Left hindlimb (tissue), 1 donor: ENCODE results near the gene DIP2A.

Source experiments
- DNase-seq: peaks from one replicate; pipeline ENCODE4 v3.0.0-alpha.2; 2018

The DIP2A gene

DNA sequence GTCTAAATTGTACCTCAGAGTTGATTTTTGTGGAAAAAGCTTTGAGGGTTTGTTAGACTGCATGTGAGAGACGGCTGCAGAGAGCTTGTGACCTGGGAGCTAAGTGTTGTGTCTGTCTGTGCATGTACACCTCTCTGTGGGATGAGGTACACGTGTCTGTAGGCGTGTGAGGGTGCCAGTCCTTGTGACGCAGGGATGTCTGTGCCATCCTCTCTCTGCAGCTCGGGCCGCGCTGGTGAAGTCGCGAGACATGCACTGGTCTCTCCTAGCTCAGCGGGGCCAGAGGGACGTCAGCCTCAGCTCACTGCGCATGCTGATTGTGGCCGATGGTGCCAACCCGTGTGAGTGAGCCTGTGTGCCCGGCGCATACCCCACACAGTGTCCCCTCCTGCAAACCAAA, 79.6 kb downstream of the DIP2A start:
- no peak for DNase-seq

DNA sequence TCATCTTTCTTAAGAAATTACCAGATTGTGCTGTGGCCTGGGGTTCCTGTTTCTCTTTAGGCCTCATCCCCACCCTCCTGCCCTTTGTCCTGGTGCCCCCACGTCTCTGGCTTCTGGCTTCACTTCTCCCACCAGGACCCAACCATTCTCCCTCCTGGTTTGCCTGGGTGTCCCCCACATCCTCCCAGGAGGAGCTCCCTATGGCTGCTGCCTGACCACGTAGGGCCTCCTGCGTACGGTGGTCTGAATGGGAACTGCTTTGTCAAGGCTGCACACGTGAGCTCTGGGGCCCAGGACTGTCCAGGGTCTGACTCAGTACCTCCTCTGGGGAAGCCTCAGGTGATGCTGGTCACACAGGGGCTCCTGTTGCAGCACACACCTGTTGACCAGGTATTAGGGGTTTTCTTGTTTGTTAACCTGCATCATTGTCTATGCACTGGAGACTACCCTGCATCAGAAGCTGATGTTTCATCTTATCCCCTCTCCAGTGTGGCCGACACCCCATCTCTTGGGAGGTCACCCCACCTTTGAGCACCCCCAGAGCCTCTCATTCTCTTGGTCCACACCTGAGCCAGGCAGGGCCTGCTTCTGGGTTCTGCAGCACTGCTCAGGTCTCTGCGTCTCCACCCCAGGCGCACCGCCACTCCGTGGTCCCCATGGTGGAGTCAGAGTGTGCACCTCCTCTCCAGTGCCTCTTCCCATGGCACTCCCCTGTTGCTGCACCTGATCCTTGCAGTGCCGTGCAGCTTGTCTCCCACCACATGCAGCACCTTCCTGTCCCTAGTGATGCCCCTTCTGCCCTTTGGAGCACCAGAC, 80.4 kb downstream of the DIP2A start:
- no peak for DNase-seq

DNA sequence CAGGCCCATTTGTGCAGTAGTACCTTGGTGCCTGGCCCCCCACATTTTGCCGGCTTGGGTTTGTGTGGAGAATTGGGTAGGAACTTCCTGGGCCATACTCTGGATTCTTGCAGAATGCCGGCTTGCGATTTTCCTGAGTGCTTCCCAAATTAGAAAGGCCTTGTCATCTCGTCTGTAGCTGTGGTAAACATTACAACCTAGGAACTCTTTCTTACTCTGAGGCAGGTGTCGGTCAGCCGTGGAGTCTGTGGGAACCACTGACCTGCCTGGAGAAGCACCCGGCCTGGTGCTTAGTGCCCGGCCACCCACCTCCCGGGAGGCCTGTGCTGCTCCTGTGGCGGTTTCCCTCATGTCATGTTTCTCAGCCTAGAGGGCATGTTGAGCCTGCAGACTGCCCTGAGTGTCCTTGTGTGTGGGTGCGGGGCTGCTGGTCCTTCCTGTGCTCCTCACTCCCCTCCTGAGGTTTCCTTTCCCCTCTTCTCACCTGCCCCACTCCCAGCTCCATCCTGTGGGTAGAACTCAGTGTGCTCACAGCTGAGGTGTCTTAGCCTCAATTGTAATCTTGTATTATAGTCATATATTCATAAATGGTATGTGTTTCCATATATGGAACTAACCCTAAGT, 81.5 kb downstream of the DIP2A start:
- no peak for DNase-seq

DNA sequence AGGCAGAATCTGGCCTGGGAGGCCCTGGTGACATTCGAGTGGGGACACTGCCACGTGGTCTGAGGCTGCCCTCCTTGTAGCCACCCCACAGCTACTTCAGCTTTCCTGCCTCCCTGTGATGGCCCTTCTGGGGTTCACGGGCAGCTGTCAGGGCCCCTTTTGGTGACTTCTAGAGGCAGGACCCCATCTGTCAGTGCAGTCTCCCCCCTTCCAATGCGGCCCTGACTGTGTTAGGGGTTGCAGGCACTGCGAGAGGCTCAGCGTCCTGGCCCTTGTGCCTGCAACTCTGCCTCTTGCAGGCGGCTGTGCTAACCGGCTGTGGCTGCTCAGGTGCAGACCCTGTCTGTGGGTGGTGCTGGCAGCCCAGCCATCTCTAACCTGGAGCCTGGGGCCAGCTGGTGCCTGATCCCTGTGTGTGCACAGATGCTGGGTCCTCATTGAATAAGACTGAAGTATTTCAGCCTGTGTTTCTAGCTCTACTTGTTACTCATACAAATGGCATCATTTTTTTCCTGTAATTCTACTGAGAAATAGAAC, 84.0 kb downstream of the DIP2A start:
- DNase-seq, result no peak

DNA sequence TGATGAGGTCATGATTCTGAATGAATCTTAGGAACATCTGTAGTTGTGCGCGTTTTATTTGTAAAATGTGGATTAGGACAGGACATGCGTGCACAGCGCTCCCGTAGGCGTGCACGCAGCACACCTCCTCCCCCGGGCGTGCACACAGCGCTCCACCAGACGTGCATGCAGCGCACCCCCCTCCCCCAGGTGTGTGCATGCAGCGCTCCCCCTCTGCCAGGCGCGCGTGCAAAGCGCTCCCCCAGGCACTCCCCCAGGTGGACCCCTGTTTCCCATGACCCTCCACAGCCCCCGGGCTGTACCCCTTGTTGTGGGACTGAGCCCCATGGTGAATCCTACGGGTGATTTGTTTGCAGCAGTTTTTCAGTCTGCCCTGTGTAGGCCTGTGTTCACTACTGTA, 84.6 kb downstream of the DIP2A start:
- no peak for DNase-seq

DNA sequence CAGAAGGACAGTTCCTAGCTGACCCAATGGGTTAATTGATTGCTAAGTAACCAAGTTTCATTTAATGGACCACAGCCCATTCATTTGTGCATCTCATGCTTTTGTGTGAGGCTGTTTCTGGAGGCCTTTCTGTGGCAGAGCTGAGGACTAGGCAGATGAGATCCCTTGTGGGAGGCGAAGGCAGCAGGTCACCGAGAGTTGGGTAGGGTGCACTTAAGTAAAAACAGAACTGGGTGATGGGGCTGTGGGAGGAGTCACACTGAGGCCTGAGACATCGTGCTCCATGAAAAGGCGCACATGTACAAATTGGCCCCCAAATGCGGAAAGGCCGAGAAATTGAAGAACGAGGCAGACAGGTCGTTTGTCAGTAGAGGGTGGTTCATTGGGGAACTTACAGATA, 85.3 kb downstream of the DIP2A start:
- no peak for DNase-seq

DNA sequence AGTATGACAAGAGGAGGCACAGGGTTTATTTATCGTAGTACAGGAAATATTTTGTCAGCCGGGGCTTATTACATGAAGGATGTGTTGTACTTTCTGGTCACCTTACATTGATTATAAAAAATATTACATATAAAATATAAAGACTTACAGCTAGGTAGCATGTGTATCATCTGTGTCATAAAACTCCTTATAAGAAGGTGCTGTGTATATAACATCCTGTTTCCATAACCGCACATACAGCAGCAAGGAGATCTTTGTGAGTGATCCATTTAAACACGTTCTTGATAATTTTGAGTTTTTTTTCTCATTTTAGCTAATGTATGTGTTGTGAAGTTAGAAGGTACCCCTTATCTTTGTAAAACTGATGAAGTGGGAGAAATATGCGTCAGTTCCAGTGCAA, 86.1 kb downstream of the DIP2A start:
- DNase-seq, result no peak

DNA sequence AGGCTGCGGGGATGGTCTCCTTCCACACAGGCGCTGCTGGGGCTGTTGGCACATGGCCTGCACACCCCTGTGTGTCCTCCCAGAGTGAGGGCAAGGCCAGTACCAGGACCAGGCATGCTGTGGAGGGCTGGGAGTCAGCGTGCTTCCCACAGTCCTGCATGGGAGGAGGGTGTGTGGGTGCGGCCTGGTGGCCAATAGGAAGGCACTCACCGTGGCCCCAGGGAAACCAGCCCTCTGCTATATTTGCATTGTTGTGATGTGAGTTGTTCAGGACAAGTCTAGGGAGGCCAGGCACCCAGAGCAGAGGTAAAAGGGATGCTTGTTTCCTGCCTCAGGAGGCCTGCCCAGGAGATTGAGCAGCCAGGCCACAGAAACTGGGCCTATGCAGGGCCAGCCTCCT, 86.7 kb downstream of the DIP2A start:
- DNase-seq, result no peak

DNA sequence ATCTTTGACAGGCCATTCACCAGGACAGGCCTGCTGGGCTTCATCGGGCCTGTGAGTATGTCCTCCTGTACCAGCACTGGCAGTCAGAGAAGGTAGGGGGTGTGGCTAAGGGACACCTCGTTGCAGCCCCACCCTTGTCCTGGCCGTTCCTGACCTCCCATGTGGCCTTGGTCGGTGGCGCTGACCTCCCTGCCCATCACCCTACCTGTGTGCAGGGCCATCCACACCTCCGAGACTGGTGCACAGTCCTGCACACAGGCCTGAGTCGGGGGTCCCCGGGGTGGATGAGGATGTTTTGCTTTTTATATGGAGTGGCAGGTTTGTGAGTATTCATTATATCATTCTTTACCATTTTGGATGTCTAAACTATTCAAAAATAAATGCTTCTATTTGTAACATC, 87.2 kb downstream of the DIP2A start:
- no peak for DNase-seq

DNA sequence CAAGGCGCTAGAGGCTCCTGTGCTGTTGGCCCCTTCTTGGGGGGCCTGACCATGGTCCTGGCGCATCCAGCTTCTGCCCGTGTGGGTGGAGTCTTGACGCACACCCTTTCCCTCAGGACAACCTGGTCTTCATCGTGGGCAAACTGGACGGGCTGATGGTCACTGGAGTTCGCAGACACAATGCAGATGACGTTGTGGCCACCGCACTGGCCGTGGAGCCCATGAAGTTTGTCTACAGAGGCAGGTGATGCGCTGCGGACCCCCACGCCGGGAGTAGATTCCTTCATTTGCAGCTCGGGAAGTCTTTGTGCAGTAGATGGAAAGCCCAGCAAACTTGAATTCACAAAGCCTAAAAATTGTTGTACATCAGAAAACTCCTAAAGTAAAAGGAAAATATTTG, 88.1 kb downstream of the DIP2A start:
- DNase-seq, result no peak

DNA sequence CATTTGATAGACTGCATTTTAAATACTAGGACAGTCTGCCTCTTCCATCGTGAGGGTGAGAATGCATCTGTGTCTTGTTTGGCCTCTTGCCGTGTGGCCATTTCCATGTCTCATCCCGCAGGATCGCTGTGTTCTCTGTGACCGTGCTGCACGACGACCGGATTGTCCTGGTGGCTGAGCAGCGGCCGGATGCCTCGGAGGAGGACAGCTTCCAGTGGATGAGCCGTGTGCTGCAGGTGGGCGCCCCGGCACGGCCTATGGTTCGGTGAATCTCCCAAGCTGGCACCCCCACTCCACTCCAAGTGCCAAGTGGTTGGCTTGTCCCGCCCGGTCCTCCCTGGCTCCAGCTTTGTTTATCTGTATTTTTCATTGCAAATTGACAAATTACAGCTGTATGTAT, 91.0 kb downstream of the DIP2A start:
- no peak for DNase-seq

DNA sequence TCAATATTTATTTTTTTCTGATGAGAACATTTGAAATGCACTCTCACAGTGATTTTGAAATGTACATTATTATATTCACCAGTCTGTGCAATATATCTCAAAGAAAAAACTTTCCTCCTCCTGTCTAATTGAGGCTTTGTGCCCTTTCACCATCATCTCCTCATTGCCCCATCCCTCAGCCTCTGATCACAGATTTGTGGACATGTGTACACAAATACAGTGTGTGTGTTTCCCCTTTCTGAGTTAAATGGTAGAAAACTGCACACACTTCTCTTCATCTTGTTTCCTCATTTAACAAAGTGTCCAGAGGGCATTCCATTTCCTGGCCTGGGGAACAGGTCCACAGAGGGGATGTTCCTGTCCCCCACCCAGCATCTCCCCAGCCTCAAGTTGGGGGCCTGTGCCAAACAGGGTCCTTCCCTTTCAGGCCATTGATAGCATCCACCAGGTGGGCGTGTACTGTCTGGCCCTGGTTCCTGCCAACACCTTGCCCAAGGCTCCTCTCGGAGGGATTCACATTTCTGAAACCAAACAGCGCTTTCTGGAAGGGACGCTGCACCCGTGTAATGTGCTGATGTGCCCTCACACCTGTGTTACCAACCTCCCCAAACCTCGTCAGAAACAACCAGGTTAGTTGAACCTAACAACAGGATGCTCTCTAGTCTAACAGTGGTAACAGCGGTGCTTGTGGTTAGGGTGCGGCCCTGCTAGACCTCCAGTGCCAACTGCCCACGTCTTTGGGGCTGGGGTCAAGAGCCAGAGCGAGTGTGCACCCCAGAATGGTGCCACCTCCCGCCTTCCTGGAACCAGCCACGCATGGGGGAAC, 91.6 kb downstream of the DIP2A start:
- DNase-seq, result no peak

DNA sequence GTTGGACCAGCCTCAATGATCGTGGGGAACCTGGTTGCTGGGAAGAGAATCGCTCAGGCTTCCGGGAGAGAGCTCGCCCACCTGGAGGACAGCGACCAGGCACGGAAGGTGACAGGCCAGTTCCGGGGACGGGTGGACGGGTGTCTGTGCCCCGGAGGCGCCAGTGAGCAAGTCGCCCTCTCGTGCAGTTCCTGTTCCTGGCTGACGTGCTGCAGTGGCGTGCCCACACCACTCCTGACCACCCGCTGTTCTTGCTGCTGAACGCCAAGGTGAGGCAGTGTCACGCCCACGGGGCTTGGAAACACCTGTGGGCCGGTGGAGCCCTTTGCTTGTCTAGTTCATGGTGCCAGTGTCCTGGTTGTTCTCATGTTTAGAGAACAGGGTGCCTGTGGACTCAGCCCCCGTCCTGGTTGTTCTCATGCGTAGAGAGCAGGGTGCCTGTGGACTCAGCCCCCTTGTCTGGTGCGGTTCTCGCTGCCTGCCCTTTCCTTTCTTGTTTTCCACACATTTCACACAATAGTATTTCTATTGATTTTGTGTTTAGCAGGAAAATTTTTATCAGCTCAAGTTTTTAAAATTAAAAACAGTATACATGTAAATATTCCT, 93.0 kb downstream of the DIP2A start:
- no peak for DNase-seq

DNA sequence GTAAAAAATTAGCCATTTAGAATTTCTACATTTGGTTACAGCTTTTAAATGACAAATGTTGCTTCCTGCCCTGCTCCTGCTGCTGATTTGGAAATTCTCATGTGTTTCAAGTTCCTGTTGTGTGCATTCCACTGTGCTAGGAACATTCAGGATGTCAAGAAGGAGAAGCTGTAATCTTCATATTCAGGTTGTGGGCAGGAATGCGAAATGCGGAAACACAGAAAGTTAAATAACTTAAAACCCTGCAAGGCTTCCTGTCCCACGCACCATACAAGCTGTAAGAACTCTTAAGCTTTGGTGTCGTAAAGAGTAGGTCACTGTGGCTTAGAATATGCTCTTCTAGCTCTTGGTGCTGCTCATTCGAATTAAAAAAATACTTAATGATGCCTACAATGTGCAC, 93.6 kb downstream of the DIP2A start:
- DNase-seq, result no peak

DNA sequence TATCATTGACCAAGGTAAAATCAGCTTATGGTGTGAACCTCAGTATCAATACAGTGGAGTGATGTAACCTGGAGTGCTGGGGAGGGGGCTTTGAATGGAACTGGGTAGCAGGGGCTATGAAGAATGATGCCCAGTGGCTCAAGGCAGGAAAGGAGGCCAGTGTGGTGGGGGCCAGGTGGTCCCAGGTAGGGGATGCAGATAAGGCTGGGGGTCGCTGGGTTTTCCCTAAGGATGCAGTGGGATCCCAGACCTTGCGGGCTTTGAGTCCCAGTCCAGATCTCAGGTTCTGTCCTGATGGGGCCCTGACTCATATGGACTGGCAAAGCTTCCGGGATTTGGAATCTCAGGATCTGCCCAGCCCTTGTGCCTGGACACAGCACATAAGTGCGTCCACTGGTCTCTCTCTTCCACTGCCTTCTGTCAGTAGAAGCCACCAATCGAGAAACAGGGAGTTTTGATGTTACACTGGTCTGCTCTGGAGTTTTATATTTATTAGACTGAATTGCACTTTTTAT, 94.2 kb downstream of the DIP2A start:
- DNase-seq, result no peak

DNA sequence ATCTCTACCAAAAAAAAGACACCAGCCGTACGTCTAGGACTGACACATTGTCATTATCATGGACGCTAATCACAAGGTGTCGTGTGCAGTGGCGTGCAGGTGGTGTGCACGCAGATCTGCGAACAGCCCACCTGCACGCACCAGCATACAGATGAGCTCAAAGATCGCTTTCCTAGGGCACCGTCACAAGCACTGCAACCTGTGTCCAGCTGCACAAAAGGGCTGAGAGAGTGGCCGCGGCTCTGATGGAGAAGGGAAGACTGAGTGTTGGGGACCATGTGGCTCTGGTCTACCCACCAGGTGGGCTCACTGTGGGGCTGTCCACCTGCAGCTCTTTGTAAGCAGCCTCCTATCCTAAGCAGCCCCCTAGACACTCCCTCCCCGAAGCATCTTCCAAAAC, 95.3 kb downstream of the DIP2A start:
- no peak for DNase-seq

DNA sequence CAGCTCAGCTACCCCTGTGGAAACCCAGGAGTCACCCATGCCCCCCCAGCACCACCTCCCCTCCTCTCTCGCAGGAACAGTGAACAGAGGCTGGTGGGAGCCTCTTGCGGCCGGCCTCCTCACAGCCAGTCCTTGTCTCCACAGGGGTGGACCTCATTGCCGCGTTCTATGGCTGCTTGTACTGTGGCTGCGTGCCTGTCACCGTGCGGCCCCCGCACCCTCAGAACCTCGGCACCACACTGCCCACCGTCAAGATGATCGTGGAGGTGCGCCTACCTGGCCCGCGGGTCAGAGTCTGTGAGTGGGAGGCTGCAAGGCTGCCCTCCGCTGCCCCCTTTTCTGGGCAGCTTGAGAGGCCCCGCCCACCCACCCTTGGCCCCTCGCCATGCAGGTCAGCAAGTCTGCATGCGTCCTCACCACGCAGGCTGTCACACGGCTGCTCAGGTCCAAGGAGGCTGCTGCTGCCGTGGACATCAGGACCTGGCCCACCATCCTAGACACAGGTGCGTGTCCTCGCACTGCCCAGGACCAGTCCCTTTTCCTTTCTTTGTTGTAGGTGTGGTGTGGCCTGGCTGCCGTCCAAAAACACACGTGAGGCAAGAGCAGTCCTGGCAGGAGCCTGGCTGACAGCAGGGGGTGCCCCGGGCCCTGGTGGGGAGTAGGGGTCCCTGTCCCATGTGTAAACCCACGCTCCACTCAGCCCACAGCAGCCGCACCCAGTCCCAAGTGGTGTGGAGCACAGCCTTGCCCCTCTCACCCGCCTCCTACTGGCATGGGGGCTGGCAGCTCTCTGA, 95.9 kb downstream of the DIP2A start:
- DNase-seq, result no peak

DNA sequence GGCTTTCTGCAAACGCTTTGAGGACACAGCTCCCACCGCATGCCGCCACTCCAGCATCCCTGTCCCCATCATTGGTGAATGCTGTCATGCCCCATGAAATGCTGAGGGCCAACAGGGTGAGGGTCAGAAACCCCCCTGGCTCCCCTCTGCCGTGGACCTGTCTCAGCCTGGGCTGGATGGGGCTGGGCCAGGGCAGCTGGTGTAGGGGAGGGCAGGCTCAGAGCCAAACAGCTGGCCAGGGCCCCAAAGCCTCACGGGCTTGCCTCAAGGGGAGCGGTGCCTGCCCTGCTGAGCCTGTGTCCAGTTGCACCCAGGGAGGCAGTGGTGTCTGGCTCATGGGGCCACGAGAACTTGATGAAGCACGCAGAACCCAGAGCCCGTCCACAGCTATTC, 96.5 kb downstream of the DIP2A start:
- no peak for DNase-seq

DNA sequence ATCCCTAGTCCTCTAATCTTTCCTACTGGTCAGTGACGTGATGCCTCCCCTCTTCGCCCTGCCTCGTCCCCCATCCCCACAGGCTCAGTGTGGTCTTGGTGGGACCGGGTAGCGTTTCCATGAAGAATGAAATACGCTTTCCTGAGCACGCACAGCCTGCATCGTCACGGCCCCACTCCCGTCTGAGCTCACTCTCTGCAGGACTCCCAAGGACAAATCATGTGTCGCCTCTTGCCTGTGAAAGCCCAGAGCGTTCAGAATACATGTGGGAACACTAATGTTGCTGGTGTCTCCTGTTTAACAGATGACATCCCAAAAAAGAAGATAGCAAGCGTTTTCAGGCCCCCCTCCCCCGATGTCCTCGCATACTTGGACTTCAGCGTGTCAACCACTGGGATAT, 97.0 kb downstream of the DIP2A start:
- no peak for DNase-seq

DNA sequence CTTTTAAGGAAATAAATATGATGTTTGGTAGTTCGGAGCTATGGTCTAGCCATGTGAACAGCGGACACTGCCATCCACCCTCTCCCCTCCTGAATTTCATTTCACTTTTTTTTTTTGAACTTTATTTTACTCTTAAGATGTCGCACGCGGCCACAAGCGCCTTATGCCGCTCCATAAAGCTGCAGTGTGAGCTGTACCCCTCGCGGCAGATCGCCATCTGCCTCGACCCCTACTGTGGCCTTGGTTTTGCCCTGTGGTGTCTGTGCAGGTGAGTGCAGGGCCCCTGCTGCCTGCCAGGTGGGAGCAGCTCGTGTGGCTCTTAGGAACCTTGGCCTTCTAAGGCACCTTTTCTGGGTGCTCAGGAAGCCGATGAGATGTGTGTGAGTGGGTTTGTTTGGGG, 98.1 kb downstream of the DIP2A start:
- DNase-seq, result no peak

DNA sequence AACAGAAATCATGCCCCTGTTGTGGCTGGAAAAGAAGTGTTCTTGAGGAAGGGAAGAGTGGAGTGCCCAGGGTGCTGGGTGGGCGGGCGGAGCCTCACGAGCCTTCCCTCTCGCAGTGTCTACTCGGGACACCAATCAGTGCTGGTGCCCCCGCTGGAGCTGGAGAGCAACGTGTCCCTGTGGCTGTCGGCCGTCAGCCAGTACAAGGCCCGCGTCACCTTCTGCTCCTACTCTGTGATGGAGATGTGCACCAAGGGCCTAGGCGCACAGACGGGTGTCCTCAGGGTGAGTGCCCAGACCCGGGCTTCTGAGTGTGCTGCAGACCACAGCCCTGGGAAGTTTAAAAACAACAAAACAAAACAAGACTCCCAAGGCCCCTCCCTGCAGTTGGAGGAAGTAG, 98.8 kb downstream of the DIP2A start:
- no peak for DNase-seq

DNA sequence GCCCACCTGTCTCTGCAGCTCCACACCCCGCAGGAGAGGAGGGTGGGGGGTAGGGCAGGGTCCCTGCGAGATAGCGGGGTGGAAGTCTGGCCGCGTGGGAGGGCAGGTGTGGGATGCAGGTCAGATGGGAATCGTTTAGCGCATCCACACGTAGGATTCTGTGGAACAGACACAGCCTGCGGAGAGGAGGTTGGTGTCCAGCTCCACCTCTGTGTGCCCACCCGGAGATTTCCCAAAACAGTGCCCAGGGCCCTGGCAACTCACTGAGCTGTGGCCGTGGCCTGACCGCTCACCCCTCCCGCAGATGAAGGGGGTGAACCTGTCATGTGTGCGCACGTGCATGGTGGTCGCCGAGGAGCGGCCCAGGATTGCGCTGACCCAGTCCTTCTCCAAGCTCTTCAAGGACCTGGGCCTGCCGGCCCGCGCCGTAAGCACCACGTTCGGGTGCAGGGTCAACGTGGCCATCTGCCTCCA, 99.3 kb downstream of the DIP2A start:
- no peak for DNase-seq
